B cell (primary cell): Measurements from ENCODE around the gene FNDC5. TPM values are rescaled to one million over a fixed set of nuclear protein-coding genes. Genes with fewer than 3 reads are reported as not detected.
A peak's percentile ranks its signal among the peaks of the same experiment; 100 is the strongest.

ENCODE experiments used
- ATAC-seq: fragments of 200-7000 bp; cut with Tn5 transposase; one replicate; pipeline ENCODE4 v1.10.0; 2021; ENCODE audit warnings: low read depth, mild to moderate bottlenecking, moderate number of reproducible peaks, moderate library complexity
- CTCF ChIA-PET: fragments of 350-600 bp; sonication (Branson Sonifier 250); formaldehyde crosslinking; loops from one replicate; lab custom pipeline; 2021; ENCODE audit warnings: antibody characterized with exemption, inconsistent platforms; lab: Charles Lee
- POLR2A ChIA-PET: fragments of 350-600 bp; sonication (Branson Sonifier 250); formaldehyde crosslinking; loops from one replicate; lab custom pipeline; 2021; ENCODE audit warnings: antibody characterized with exemption; lab: Charles Lee
- DNase-seq: peaks from one replicate; pipeline ENCODE4 v3.0.0; 2013
- H2AFZ ChIP-seq: 2 replicates; pipeline ENCODE4 v1.6.1; 2012; ENCODE audit warnings: mild to moderate bottlenecking, low read depth, low read length; ENCODE audit not compliant: insufficient read depth, poor library complexity, severe bottlenecking
- H3K27ac ChIP-seq, 2 donors: 1 replicate in 1 of 2; 2 replicates in 1 of 2; pipeline ENCODE4 v1.5.1; 2012 to 2013; ENCODE audit warnings: low read length in 2 of 2, mild to moderate bottlenecking in 2 of 2, moderate library complexity in 1 of 2
- H3K27me3 ChIP-seq, 4 experiments: fragments of 200-600 bp in 1 of 4; sonication (generic) in 1 of 4; replicated peaks in 1 of 4; 1 replicate in 2 of 4; 2 replicates in 2 of 4; pipeline versions ENCODE4 v1.6.1 to v1.7.0; 2013 to 2016; ENCODE audit warnings: low read length in 3 of 4, mild to moderate bottlenecking in 2 of 4, mixed read lengths in 1 of 4, moderate library complexity in 1 of 4; ENCODE audit not compliant: insufficient read depth in 4 of 4, control insufficient read depth in 3 of 4; ENCODE audit errors: control extremely low read depth in 1 of 4
- H3K36me3 ChIP-seq, 2 experiments: replicated peaks in 1 of 2; 1 replicate in 1 of 2; 2 replicates in 1 of 2; pipeline versions ENCODE4 v1.6.1 to v1.7.1; 2013; ENCODE audit warnings: low read length in 1 of 2; ENCODE audit not compliant: insufficient read depth in 2 of 2, control insufficient read depth in 1 of 2; ENCODE audit errors: control extremely low read depth in 1 of 2, extremely low read depth in 1 of 2
- H3K4me1 ChIP-seq, 2 donors: fragments of 200-600 bp in 1 of 2; sonication (generic) in 1 of 2; 1 replicate in 1 of 2; 2 replicates in 1 of 2; pipeline versions ENCODE4 v1.5.1 to v1.6.1; 2013 to 2017; ENCODE audit warnings: low read length in 2 of 2; ENCODE audit not compliant: control insufficient read depth in 2 of 2, insufficient read depth in 2 of 2
- H3K4me2 ChIP-seq: replicated peaks from 2 replicates; pipeline ENCODE3; 2012; ENCODE audit warnings: mild to moderate bottlenecking, low read depth, low read length; ENCODE audit not compliant: poor library complexity, severe bottlenecking
- H3K4me3 ChIP-seq, 5 experiments: fragments of 200-600 bp in 1 of 5; sonication (generic) in 1 of 5; 1 replicate in 3 of 5; 2 replicates in 2 of 5; pipeline versions ENCODE4 v1.5.1 to v1.7.0; 2011 to 2016; ENCODE audit warnings: low read length in 4 of 5, mild to moderate bottlenecking in 4 of 5, low read depth in 2 of 5, control low read depth in 1 of 5, moderate library complexity in 1 of 5; ENCODE audit not compliant: insufficient read depth in 1 of 5; ENCODE audit errors: control extremely low read depth in 1 of 5, extremely low read depth in 1 of 5
- H3K79me2 ChIP-seq: fragments of 200-600 bp; sonication (generic); one replicate; pipeline ENCODE4 v1.6.0; 2016; ENCODE audit warnings: low read length; ENCODE audit not compliant: control insufficient read depth, insufficient read depth
- H3K9ac ChIP-seq: fragments of 200-600 bp; sonication (generic); 2 replicates; pipeline ENCODE4 v1.6.1; 2017; ENCODE audit warnings: mild to moderate bottlenecking, low read length, moderate library complexity
- H3K9me3 ChIP-seq, 3 donors: one replicate each; pipeline versions ENCODE4 v1.6.1 to v1.7.1; 2013; ENCODE audit warnings: low read length in 2 of 3; ENCODE audit not compliant: control insufficient read depth in 2 of 3, insufficient read depth in 1 of 3; ENCODE audit errors: control extremely low read depth in 1 of 3
- H4K20me1 ChIP-seq: 2 replicates; pipeline ENCODE4 v1.6.0; 2012; ENCODE audit warnings: mild to moderate bottlenecking, low read length; ENCODE audit not compliant: insufficient read depth, control insufficient read depth, poor library complexity, severe bottlenecking
- H3K27ac Mint-ChIP-seq: one replicate; pipeline ENCODE4 v1.8.0; 2021; ENCODE audit warnings: mixed read lengths
- H3K27me3 Mint-ChIP-seq: one replicate; pipeline ENCODE4 v1.8.0; 2021; ENCODE audit warnings: mixed read lengths
- H3K4me1 Mint-ChIP-seq: one replicate; pipeline ENCODE4 v1.8.0; 2021; ENCODE audit warnings: mixed read lengths
- H3K4me3 Mint-ChIP-seq: one replicate; pipeline ENCODE4 v1.8.0; 2021; ENCODE audit warnings: mixed read lengths
- H3K9me3 Mint-ChIP-seq: one replicate; pipeline ENCODE4 v1.8.0; 2022; ENCODE audit warnings: mixed read lengths; ENCODE audit not compliant: insufficient read depth
- CTCF ChIP-seq: fragments of 200-600 bp; IDR thresholded peaks from one replicate; pipeline ENCODE4 v1.8.0; 2022; ENCODE audit warnings: antibody characterized with exemption, mild to moderate bottlenecking
- EZH2 ChIP-seq: IDR thresholded peaks from 2 replicates; pipeline ENCODE4 v1.6.1; 2012; ENCODE audit warnings: borderline replicate concordance, low read depth, mild to moderate bottlenecking, moderate library complexity, low read length; ENCODE audit not compliant: insufficient read depth, poor library complexity, severe bottlenecking
- WGBS: methylation state at CpG from one replicate; pipeline ENCODE4 v1.1.5; 2013; ENCODE audit warnings: missing lambda C conversion rate; ENCODE audit not compliant: insufficient coverage; 5-methylcytosine and 5-hydroxymethylcytosine counted together
- intact Hi-C: fragments of 100-400 bp; cut with micrococcal nuclease; formaldehyde crosslinking; loops from one replicate; pipeline ENCODE4 v1.10.0; 2022
- polyA plus RNA-seq: library from polyadenylated mRNA; depleted of rRNA; stranded (reverse); fragments of >200 nt; gene quantifications from 2 replicates; pipeline ENCODE4 v1.2.3, GENCODE V29; 2012
- total RNA-seq, 2 donors: library from RNA; stranded (reverse); fragments of 120-200 nt in 1 of 2; gene quantifications; 1 replicate in 1 of 2; 2 replicates in 1 of 2; pipeline versions ENCODE4 v1.2.3 to v1.2.4, GENCODE V29; 2013 to 2022

FNDC5 gene
- total and polyA plus RNA-seq, 2 donors (not counting 1 experiment from before 2014, with no cell fraction given) = 0.76 to 2.1 TPM

GRCh38 chr1:32825181-32825580 lies 45.5 kb downstream of the FNDC5 start:
- no peak overlapping the region for H3K27ac ChIP-seq
- H3K9me3 Mint-ChIP-seq = no peaks in the 10 kb centered on the region
- peaks cover 9 to 26% of the 10 kb centered on the region in 2 donors for H3K4me1 ChIP-seq
- H3K4me1 Mint-ChIP-seq = peaks cover 18% of the 10 kb centered on the region
- peaks cover 6% of the 10 kb centered on the region for H4K20me1 ChIP-seq
- 86% methylated on average over 1 of the region's 3 CpGs for WGBS
- no peak overlapping the region for H3K4me2 ChIP-seq
- no peaks in the 10 kb centered on the region for H3K27me3 Mint-ChIP-seq
- no peak overlapping the region for H3K4me3 ChIP-seq
- H3K4me3 Mint-ChIP-seq = no peak overlapping the region
- intact Hi-C loops = loop anchor here (10.0 kb wide), 1 partner anchor 50 kb away; the partner anchor contains the start of gene FNDC5
- peaks cover 0 to 3% (median 0%) of the 10 kb centered on the region in 3 donors for H3K9me3 ChIP-seq
- no peak overlapping the region for H3K9ac ChIP-seq
- POLR2A ChIA-PET = interaction anchor here (0.7 kb wide), 1 partner anchor 68 kb away, joined by 4 read pairs; no protein-coding TSS in a partner anchor
- no peak for DNase-seq
- H2AFZ ChIP-seq = no peak overlapping the region
- peaks cover 1 to 45% of the 10 kb centered on the region in 2 experiments for H3K36me3 ChIP-seq
- no peaks in the 10 kb centered on the region for H3K27me3 ChIP-seq
- H3K79me2 ChIP-seq = peaks cover 51% of the 10 kb centered on the region
- no peak for ATAC-seq
- no peak overlapping the region for H3K27ac Mint-ChIP-seq
- CTCF ChIA-PET = interaction anchor here (0.5 kb wide), 1 partner anchor 112 kb away, joined by 3 read pairs; no protein-coding TSS in a partner anchor
- TF ChIP-seq CTCF (no peak), EZH2 (no peak)

- intact Hi-C loops = loop anchor here (5.0 to 10.0 kb wide), 5 partner anchors 67 to 1174 kb away; partner anchors contain the start of genes KPNA6, PEF1 and RNF19B
- peak overlapping the region; percentile 87 for H3K9ac ChIP-seq
- H3K4me2 ChIP-seq = peak overlapping the region; percentile 81
- H2AFZ ChIP-seq = peak overlapping the region; percentile 89
- peaks cover 0 to 3% (median 0%) of the 10 kb centered on the region in 3 donors for H3K9me3 ChIP-seq
- Mint-ChIP-seq H3K4me3 (peak overlapping the region; percentile 98), H3K9me3 (no peaks in the 10 kb centered on the region), H3K27me3 (no peaks in the 10 kb centered on the region), H3K27ac (peak overlapping the region; percentile 99), H3K4me1 (peaks cover 56% of the 10 kb centered on the region)
- no peaks in the 10 kb centered on the region for H3K36me3 ChIP-seq
- ChIA-PET CTCF (interaction anchor here (2.4 kb wide), 1 partner anchor 54 kb away, joined by 7 read pairs; no protein-coding TSS in a partner anchor), POLR2A (interaction anchor here (0.5 kb wide), 1 partner anchor 837 kb away, joined by 5 read pairs; no protein-coding TSS in a partner anchor)
- peaks cover 12% of the 10 kb centered on the region for H4K20me1 ChIP-seq
- H3K27ac ChIP-seq = peak overlapping the region; percentile 78 to 88
- no peak for ATAC-seq
- TF ChIP-seq EZH2 (no peak), CTCF (no peak)
- peak; percentile 44 for DNase-seq
- no peaks in the 10 kb centered on the region for H3K27me3 ChIP-seq
- peaks cover 85% of the 10 kb centered on the region for H3K79me2 ChIP-seq
- H3K4me1 ChIP-seq = peaks cover 43 to 65% of the 10 kb centered on the region in 2 donors
- peak overlapping the region in 4 of 5 experiments; percentile 65 to 97 (median 96) for H3K4me3 ChIP-seq
- WGBS = 49% methylated on average over 9 of the region's 11 CpGs
Observed at GRCh38 chr1:32818804-32819541, 51.7 kb downstream of the FNDC5 start.
